SH-SY5Y (cell line): ENCODE results near the gene MRPL42.

Experiments
- GATA2 ChIP-seq: IDR thresholded peaks from 2 replicates; pipeline ENCODE4 v1.6.1; 2011; ENCODE audit warnings: mild to moderate bottlenecking, low read depth, low read length
- GATA3 ChIP-seq: IDR thresholded peaks from 2 replicates; pipeline ENCODE4 v1.6.1; 2011; ENCODE audit warnings: low read depth, mild to moderate bottlenecking, low read length, moderate library complexity

GRCh38 chr12:93417967-93418480 lies 49.3 kb upstream of the MRPL42 start:
- TF ChIP-seq GATA2: no peak
- no peak for TF ChIP-seq GATA3
